ENCODE results near the gene DNAH2. TPM values are rescaled to one million over a fixed set of nuclear protein-coding genes. Genes with fewer than 3 reads are reported as not detected.

DNAH2 gene
- total and polyA plus RNA-seq, 2 of the 4 experiments (the other 2 are of a cell fraction), result under 0.01 to 0.02 TPM

DNA sequence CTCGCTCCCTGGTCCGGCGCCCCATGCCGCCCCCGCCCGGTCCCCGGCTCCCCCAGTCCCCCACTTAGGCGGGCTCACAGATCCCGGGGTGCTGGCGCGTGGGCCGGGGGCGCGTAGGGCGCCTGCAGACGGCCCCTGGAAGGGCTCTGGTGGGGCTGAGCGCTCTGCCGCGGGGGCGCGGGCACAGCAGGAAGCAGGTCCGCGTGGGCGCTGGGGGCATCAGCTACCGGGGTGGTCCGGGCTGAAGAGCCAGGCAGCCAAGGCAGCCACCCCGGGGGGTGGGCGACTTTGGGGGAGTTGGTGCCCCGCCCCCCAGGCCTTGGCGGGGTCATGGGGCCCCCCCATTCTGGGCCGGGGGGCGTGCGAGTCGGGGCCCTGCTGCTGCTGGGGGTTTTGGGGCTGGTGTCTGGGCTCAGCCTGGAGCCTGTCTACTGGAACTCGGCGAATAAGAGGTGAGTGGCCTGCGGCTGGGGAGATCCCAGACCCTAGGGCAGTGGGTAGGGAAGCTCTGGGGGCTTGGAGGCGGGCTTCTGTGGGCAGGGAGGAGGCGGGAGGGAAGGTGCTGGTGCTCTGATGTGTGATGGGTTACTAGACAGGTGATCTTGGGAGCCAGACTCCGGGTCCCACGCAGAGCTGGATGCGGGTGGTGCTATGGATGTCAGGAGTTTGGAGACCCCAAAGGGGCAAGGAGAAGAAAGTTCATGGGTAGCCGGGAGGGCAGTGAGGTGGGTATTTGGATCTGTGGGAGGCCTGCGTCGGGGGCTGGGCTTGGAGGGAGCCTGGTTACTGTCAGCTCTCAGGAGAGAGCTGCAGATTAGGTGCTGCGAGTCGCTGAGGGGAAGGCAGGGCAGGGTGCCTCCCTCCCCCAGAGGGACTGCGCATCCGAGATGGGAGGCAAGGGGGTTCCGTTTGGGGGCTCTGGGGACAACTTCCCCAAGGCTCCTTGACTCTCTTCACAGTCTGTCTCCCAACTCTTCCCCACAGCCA, 12.0 kb upstream of the DNAH2 start:
- H3K9me1 ChIP-seq (ENCODE audit: insufficient read depth, low read length), result no peaks in the 10 kb centered on the region
- peak overlapping the region; percentile 36 for H3K4me3 ChIP-seq (ENCODE audit: insufficient read depth, low read depth, low read length)
- 10% methylated on average over 8 of the region's 50 CpGs; no CpG with 5 or more reads in 1 of the 2 experiments for WGBS, 2 experiments (ENCODE audit: extremely low coverage in 2 of 2, insufficient read length in 1 of 2)
- dilution Hi-C loops (cut with HindIII; ENCODE audit: low sequenced_read_pairs, unreplicated experiment), result no loop called here
- intact Hi-C loops (cut with micrococcal nuclease), result no loop called here
- H2BK15ac ChIP-seq (ENCODE audit: low read depth, low read length), result no peak overlapping the region
- H4K91ac ChIP-seq (ENCODE audit: insufficient read depth, low read depth, low read length), result no peak overlapping the region
- no peak for DNase-seq
- peak overlapping the region; percentile 43 for H2AFZ ChIP-seq (replicated peaks; ENCODE audit: low read length, poor library complexity)
- H3K4me1 ChIP-seq (ENCODE audit: control insufficient read depth, insufficient read depth, low read length), result peaks cover 3% of the 10 kb centered on the region; the same call in 1 of the 2 replicates
- ATAC-seq (ENCODE audit: low read depth), result peak; percentile 31
- peaks cover 8% of the 10 kb centered on the region for H3K36me3 ChIP-seq (ENCODE audit: control insufficient read depth, insufficient read depth, low read length)
- H3K79me1 ChIP-seq (ENCODE audit: low read depth in 1 of 2, low read length in 2 of 2), result no peaks in the 10 kb centered on the region
- POLR2A ChIA-PET (ENCODE audit: unreplicated experiment), result no interaction called here
- H3K27me3 ChIP-seq (ENCODE audit: control insufficient read depth, insufficient read depth, low read length), result peaks cover 41% of the 10 kb centered on the region
- H3K14ac ChIP-seq (replicated peaks; ENCODE audit: low read depth, low read length), result no peak overlapping the region
- H3K9me3 ChIP-seq (ENCODE audit: control insufficient read depth, insufficient read depth, low read length), result no peaks in the 10 kb centered on the region
- H3K27ac ChIP-seq (ENCODE audit: insufficient read depth, low read length), result no peak overlapping the region
- CTCF ChIA-PET, result interaction anchor here (0.6 to 2.3 kb wide), 2 partner anchors 18 to 62 kb away, joined by 4 to 7 read pairs; partner anchors contain the start of gene TP53
- TF ChIP-seq POLR2A (IDR thresholded peaks at IDR 0.05; ENCODE audit: low read depth, low read length), result no peak
- H3K9ac ChIP-seq (ENCODE audit: low read depth, low read length), result no peak overlapping the region
- H3K18ac ChIP-seq (ENCODE audit: low read depth, low read length), result no peak overlapping the region
- no peak overlapping the region for H2BK20ac ChIP-seq (ENCODE audit: low read depth, low read length)
- H3K23ac ChIP-seq (ENCODE audit: low read depth, low read length), result no peak overlapping the region; the same call in 1 of the 2 replicates
- H2AK5ac ChIP-seq (ENCODE audit: low read depth, low read length), result no peak overlapping the region
- peak overlapping the region; percentile 78 for H2AK9ac ChIP-seq (replicated peaks; ENCODE audit: low read depth, low read length, poor library complexity)
- H2BK120ac ChIP-seq (ENCODE audit: low read depth, low read length), result no peak overlapping the region
- H2BK5ac ChIP-seq (ENCODE audit: low read depth, low read length, poor library complexity, severe bottlenecking), result no peak overlapping the region
- no peaks in the 10 kb centered on the region for H4K20me1 ChIP-seq (ENCODE audit: insufficient read depth, low read length)
- BruUV-seq (replicated peaks), result no TSS peak
- in situ Hi-C loops (cut with MboI; ENCODE audit: low sequenced_read_pairs), result no loop called here
- H3K4ac ChIP-seq (ENCODE audit: low read depth, low read length), result no peak overlapping the region
- H4K5ac ChIP-seq (ENCODE audit: low read depth, low read length), result no peak overlapping the region
- H3K4me2 ChIP-seq (ENCODE audit: low read depth, low read length), result peak overlapping the region; percentile 80; the same call in 1 of the 2 replicates
- H3K56ac ChIP-seq (ENCODE audit: extremely low read depth, insufficient read depth, low read length), result no peak overlapping the region
- no peak overlapping the region for H4K8ac ChIP-seq (ENCODE audit: low read depth in 2 of 2, low read length in 2 of 2)
